ENCODE results near the gene IQGAP3.

IQGAP3 gene

GRCh38 chr1:156559086-156559796, 13.1 kb downstream of the IQGAP3 start:
- no peak for TF ChIP-seq CTCF (IDR thresholded peaks at IDR 0.05)

- TF ChIP-seq CTCF (IDR thresholded peaks at IDR 0.05) = no peak
Measured at GRCh38 chr1:156556354-156556753, 16.0 kb downstream of the IQGAP3 start.

- TF ChIP-seq CTCF (IDR thresholded peaks at IDR 0.05) = no peak
Measured at GRCh38 chr1:156555715-156556114, 16.6 kb downstream of the IQGAP3 start.

- no peak for TF ChIP-seq CTCF (IDR thresholded peaks at IDR 0.05)
Measured at GRCh38 chr1:156554971-156555370, 17.4 kb downstream of the IQGAP3 start.

GRCh38 chr1:156553860-156554485, 18.4 kb downstream of the IQGAP3 start:
- TF ChIP-seq CTCF (IDR thresholded peaks at IDR 0.05) = no peak

- no peak for TF ChIP-seq CTCF (IDR thresholded peaks at IDR 0.05)
Measured at GRCh38 chr1:156552518-156552917, 19.8 kb downstream of the IQGAP3 start.

- no peak for TF ChIP-seq CTCF (IDR thresholded peaks at IDR 0.05)
Measured at GRCh38 chr1:156551869-156552268, 20.5 kb downstream of the IQGAP3 start.
